GM12892 (cell line): ENCODE data around the gene ATP6AP2.
"Not testable (repeated sequence)": the region's sequence is repeated elsewhere in the genome, so short reads cannot be mapped to it uniquely, and the experiment has no call there.

Experiments
- DNase-seq: peaks from one replicate; pipeline ENCODE4 v3.0.0; 2011; ENCODE audit not compliant: insufficient read length
- FAIRE-seq: peaks from 2 replicates; lab custom pipeline; 2011; peaks lifted over from hg19 to GRCh38; lab: Jason Lieb, UNC
- POLR2A ChIP-seq: IDR thresholded peaks from 2 replicates; pipeline ENCODE4 v1.6.1; 2011; ENCODE audit warnings: low read depth, low read length, control low read depth
- POLR2AphosphoS5 ChIP-seq: IDR thresholded peaks from 2 replicates; pipeline ENCODE4 v1.6.1; 2011; ENCODE audit warnings: low read depth, low read length, control low read depth
- TAF1 ChIP-seq: IDR thresholded peaks from 2 replicates; pipeline ENCODE4 v1.6.1; 2011; ENCODE audit warnings: low read depth, mild to moderate bottlenecking, control low read depth, low read length, borderline replicate concordance

The ATP6AP2 gene

DNA sequence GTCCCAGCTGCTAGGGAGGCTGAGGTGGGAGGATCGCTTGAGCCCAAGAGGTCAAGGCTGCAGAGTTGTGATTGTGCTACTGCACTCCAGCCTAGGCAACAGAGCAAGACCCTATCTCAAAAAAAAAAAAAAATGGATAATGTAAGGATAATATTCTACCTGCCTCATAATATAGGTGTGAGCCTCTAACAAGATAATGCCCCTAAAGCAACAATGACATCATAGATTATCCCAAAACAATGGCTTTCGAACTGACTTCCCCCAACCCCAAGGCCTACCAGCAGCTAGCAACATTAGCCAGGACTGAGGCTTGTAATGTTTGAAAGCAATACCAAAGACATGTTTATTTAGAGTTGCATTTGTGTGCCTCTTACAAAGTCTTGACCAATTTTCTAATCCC, 33.9 kb upstream of the ATP6AP2 start:
- FAIRE-seq (no peak), DNase-seq (no peak)
- TF ChIP-seq POLR2A (no peak), TAF1 (no peak), POLR2AphosphoS5 (no peak)

DNA sequence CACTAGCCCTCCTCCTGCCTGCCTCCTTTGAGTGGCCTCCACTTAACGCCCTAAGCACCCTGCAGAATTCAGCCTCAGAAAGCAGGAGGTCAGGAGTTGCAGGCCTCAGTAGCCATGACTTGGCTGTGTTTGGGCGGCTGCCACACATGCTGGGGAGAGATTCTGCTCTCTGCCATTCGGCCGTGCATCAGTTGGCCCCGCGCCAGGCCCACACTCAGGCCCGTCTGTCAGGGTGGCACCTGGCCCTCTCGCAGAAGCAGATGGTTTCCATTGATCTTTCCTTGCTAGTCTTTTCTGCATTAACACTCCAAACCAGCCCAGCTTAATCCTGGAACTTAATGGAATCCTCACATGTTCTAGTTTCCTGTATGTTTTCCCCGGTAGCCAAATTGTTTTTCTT, 30.7 kb upstream of the ATP6AP2 start:
- DNase-seq (no peak), FAIRE-seq (no peak)
- TF ChIP-seq POLR2A (no peak), TAF1 (no peak), POLR2AphosphoS5 (no peak)

DNA sequence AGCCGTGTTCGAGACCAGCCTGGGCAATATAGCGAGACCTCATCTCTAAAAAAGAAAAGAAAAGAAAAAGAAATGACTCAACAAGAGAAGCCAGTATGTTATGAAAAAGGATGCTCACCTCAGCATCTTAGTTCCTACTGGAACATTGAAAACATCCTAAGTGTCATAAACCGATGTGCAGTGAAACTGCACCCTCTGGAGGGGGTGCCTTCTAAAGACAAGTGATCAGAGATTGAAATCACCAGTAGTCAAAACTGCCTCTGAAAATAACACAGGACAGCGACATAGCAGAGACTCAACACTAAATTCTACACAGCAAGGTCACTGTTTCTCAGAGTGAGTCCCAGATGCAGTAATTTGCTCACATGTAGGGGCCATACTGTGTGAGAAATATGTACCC, 28.0 kb upstream of the ATP6AP2 start:
- FAIRE-seq, result peak; percentile 88
- no peak for TF ChIP-seq POLR2AphosphoS5
- no peak for TF ChIP-seq POLR2A
- TF ChIP-seq TAF1, result no peak
- DNase-seq, result no peak

DNA sequence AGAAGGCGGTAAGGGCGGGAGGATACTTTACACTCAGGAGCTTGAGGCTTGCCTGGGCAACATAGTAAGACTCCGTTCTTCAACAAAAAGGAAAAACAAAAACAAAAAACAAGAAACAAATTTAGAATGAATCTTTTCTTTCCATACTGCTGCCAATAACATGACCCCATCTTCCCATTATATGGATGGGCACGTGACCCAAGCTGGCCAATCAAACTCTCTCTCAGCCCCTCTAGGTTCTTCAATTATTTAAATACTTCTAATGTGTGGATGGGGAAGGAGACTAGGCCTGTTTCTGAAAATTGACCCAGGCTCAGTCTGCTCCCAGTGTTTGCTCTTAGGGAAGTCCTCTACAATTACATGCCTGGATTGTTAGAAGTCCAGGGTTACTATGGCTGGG, 22.2 kb upstream of the ATP6AP2 start:
- DNase-seq, result no peak
- no peak for TF ChIP-seq TAF1
- no peak for TF ChIP-seq POLR2A
- TF ChIP-seq POLR2AphosphoS5, result no peak
- no peak for FAIRE-seq

GRCh38 chrX:40563784-40564183, 17.0 kb upstream of the ATP6AP2 start:
- FAIRE-seq, result no peak
- TF ChIP-seq POLR2A (no peak), POLR2AphosphoS5 (no peak), TAF1 (no peak)
- DNase-seq, result no peak

GRCh38 chrX:40564447-40564846, 16.3 kb upstream of the ATP6AP2 start:
- FAIRE-seq, result no peak
- no peak for DNase-seq
- TF ChIP-seq POLR2AphosphoS5 (no peak), TAF1 (no peak), POLR2A (no peak)

- FAIRE-seq (peak; percentile 94), DNase-seq (no peak)
- TF ChIP-seq TAF1 (no peak), POLR2AphosphoS5 (peak; percentile 33; the same call in 1 of the 2 replicates), POLR2A (peak; percentile 50; the same call in 1 of the 2 replicates)
Measured at GRCh38 chrX:40570346-40571093, 10.2 kb upstream of the ATP6AP2 start.

GRCh38 chrX:40571164-40571563, 9.6 kb upstream of the ATP6AP2 start:
- DNase-seq, FAIRE-seq: not testable (repeated sequence)

DNA sequence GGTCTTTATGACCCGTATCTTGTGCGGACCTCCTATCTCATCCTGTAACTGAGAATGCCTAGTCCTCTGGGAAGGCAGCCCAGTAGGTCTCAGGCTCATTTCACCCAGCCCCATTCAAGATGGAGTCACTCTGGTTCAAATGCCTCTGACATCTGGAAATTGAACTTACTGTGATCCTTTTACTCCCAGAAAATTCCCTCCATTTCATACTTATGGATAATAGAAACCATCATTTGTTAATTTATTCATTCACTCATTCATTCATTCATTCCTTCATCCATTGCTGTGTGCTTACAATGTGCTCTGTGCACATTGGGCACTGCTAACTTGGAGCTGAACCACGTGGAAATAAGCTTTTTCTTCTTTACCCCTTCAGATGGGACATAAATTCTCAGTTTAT, 9.2 kb upstream of the ATP6AP2 start:
- FAIRE-seq, result no peak
- no peak for DNase-seq
- TF ChIP-seq POLR2A (no peak), POLR2AphosphoS5 (no peak), TAF1 (no peak)

DNA sequence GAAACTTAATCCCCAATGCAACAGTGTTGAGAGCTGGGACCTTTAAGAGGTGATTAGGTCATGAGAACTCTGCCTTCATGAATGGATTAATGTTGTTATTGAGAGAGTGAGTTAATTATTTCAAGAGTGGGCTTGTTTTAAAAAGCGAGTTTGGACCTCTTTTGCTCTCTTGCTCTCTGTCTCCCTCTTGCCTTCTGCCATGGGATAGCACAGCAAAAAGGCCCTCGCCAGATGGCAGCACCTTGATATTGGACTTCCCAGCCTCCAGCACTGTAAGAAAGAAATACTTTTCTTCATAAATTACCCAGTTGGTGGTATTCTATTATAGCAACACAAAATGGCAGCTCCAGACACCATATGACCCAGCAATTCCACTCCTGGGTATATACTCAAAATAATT, 7.0 kb upstream of the ATP6AP2 start:
- DNase-seq (no peak), FAIRE-seq (peak; percentile 80)
- TF ChIP-seq POLR2AphosphoS5, result no peak
- no peak for TF ChIP-seq POLR2A
- no peak for TF ChIP-seq TAF1

DNA sequence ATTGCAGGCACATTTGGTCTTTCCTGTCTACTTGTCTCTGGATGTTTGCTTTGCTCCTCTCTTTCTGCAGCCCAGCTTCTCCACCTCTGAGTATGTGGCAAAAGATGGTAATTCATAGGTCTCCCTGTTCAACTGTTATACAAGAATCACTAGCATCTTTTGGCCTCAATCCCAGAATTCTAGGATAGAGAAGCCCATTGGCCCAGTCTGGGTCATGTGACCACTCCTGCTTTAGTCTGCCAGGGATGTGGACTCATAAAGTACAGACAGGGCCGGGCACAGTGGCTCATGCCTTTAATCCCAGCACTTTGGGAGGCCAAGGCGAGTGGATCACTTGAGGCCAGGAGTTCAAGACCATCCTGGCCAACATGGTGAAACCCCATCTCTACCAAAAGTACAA, 5.4 kb upstream of the ATP6AP2 start:
- not testable (repeated sequence) for DNase-seq, FAIRE-seq

DNA sequence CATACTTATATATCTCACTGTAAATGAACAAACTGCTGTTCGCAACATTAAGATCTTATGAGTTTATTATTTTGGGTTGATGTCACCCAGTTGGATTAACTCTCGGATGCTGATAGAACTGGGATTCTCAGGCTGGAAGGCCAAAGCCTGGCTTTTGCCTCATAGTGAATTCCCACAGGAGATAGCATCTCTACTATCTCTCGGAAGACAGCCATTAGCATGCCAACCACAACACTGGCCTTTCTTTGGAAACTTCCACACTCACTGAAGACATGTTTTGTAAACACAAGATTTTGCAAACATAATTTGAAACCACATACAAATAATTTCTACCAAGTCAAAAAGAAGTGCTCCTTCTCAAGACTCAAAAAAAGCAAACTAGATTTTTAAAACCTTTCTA, 4.5 kb upstream of the ATP6AP2 start:
- peak; percentile 21 for FAIRE-seq

DNA sequence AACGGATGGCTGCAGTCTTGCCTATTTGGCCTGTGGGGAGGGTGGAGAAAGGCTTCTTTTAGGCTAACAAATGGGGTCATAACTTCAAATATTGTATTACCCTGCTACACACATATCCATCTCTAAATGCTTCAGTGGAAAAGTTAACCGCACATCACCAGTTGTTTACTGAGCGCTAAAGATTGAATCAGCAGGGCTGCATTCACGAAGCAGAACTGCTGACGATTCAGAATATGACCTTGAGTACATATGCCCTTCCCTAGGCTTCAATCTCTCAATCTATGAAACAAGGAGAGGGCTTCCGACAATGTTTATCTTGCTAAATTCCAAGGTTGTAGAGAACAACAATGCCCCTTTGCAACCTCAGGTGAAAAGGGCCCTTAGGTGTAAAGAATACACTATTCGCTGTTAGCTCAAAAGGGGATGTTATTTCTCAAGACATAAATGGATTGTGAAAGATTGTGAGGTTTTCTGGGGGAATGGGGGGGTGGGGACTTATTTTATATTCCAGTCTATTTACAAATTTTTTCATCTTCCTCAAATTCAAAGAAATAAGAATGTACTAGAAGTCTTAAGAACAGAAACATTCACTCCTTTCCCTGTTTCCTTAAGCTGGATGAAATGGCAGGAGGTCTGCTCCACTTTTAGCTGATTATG, 2.6 kb upstream of the ATP6AP2 start:
- FAIRE-seq (no peak), DNase-seq (no peak)
- no peak for TF ChIP-seq POLR2A

More for the DNA sequence above, 4.5 kb upstream of the ATP6AP2 start:
- TF ChIP-seq TAF1, result no peak
- TF ChIP-seq POLR2AphosphoS5, result no peak
- no peak for TF ChIP-seq POLR2A
- no peak for DNase-seq
